HG03565 (cell line): Measurements from ENCODE around the gene APBB2.
"Not testable (repeated sequence)": the region's sequence is repeated elsewhere in the genome, so short reads cannot be mapped to it uniquely, and the experiment has no call there.

Source experiments
- ATAC-seq: cut with Tn5 transposase; IDR thresholded peaks from one replicate; pipeline ENCODE4 v1.9.1; 2021; ENCODE audit warnings: mild to moderate bottlenecking, moderate library complexity; ENCODE audit not compliant: unreplicated experiment

The APBB2 gene

DNA sequence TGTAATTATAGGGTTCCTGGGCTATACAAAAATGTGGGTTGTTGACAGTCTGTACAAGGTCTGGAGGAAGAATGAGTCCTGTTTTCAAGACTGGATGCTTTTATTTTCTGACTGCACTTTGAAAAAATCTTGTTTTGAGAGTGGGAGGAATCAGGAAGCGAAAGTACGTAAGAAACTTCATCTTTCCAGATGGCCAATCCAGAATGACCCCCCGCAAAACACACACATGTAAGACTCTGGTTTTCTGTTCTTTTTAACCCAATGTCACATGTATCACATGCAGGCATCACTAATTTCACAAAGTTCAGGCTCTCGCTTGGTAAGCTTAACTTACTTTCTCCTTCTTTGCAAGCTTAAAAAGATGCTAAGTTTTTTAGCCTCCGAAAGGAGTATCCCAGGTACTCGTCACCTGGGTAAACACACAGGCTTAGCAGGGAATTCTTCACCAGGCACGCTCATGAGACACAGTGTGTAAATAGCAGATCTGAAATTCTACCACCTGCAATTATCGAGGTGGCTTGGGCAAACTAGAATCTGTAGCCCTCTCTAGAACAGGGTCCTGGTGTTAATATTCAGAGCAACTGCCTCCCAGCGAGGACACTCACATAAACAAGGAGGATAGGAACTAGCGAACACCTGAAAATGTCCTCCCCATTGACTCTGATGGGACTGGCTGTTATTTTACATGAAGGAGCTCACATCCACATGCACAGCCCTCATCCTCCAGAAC, 373.9 kb downstream of the APBB2 start:
- no peak for ATAC-seq

DNA sequence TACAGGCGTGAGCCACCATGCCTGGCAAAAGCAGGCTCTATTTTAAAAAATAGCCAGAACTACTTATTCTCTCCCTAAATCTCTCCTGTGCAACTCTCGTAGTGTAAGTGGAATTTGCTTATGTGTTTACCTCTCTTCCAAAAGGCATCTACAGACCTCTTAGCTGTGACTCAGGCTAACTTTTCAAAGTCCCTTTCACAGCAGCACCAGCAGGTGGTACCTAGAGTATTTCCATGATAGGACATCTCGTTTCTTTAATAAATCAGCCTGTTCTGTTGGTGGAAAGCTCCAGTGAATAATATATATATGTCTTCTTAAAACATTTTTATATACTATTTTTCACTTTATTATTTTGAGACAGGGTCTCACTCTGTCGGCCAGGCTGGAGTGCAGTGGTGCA, 375.6 kb downstream of the APBB2 start:
- no peak for ATAC-seq

GRCh38 chr4:40837094-40837870, 377.1 kb downstream of the APBB2 start:
- ATAC-seq, result no peak

- ATAC-seq, result no peak
Measured at GRCh38 chr4:40833212-40833611, 381.1 kb downstream of the APBB2 start.

DNA sequence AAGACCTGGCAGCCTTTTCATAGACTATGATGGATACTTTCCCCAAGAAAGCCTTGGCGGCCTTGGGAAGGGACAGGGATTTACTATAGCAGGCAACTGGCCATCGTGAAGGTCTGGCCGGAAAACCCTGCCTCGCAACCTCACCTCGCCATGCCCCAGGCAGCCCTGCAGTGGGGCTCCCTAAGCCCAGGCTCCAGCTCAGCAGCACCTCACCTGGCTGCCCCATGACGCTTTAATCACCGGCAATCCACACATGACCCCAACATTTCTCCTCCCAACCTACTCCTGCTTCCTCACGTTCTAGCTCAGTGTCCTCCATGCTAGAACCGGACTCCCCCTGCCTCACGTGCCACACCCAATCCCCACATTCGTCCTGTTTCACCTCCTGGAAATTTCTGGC, 382.2 kb downstream of the APBB2 start:
- ATAC-seq, result no peak

DNA sequence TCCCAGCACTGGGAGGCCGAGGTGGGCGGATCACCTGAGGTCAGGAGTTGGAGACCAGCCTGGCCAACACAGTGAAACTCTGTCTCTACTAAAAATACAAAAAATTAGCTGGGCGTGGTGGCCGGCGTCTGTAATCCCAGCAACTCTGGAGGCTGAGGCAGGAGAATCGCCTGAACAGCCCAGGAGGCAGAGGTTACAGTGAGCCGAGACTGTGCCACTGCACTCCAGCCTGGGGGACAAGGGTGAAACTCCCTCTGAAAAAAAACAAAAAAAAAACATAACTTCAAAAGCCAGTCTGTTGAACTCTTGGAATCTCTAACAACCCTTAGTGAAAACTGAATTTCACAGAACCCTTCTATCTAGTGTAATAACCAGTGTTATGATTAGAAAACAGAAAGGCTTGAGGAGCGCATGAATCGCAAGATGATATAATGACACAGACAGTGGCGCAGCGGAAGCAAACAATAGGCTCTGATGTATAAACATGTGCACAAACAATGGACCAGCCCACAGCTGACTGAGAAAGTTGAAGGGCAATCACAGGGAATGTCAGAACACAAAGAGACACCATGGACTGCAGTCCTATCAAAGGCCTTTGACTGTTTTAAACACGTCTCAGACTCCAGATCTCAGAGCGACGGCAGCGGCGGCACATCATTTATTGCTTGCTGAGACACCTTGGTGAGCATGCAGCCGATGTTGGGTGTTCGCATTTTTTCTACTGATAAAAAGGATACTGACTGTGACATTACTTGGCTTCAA, 383.0 kb downstream of the APBB2 start:
- ATAC-seq, result no peak

DNA sequence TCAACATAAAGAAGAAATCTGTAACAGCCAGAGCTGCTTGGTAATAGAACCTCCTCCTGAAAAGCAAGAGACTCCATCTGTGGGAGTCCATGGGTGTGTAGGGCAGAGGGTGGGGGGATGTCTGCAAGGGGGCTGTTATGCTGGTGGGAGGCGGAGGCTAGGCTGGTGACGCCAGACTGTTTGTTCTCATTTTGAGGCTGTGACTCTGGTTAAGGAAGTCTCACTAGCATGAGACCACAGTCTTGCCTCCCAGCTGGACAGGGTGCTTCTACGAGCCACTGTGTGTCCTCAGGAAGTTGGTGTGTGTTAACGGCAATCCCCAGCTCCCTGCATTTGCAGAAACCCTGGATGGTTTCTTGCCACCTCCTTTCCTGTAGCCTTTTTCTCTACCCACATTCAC, 384.8 kb downstream of the APBB2 start:
- ATAC-seq, result no peak

DNA sequence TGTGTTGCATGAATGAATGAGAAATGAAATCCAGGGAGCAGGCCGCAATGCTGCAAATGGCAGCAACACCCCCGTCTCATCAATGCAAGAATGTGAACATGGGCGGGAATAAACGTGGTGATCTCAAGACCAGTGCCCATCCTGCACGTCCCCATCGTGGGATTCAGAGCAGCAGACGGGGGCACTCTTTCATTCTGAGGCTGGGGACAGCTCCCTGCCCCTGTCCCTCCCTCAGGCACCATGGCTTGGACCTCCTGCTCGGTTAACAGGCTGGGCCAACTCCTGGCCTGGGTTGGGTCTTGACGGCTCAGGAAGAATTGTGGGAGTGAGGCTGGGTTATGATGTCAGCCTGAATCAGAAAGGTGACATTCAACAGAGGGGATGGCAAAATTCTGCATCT, 385.7 kb downstream of the APBB2 start:
- no peak for ATAC-seq

DNA sequence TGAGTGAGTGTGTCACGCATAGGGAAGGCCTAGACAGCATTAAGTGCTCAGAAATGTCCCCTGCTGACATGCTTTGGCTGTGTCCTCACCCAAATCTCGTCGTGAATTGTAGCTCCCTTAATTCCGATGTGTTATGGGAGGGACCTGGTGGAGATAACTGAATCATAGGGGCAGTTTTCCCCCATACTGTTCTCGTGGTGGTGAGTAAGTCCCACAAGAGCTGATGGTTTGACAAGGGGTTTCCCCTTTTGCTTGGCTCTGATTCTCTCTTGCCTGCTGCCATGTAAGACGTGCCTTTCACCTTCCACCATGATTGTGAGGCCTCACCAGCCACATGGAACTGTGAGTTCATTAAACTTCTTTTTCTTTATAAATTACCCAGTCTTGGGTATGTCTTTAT, 386.6 kb downstream of the APBB2 start:
- ATAC-seq, result no peak

DNA sequence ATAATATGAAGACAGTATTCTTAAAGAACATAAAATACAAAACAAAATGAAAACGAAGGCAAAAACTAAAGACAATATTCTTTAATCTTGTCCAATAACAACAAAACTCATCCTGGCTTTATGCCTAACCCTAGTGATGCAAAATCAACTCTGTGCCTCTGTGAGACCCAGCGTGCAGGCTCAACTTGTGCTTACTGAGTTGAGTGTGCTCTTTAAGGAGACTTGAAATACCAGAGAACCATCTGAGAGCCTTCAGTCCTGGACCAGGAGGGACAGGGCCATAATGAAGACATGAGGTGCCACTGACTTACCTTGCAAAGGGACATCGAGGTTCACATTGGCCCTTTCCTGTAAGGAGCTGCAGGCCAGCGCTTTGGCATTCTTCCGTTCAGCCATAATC, 387.5 kb downstream of the APBB2 start:
- ATAC-seq, result no peak

DNA sequence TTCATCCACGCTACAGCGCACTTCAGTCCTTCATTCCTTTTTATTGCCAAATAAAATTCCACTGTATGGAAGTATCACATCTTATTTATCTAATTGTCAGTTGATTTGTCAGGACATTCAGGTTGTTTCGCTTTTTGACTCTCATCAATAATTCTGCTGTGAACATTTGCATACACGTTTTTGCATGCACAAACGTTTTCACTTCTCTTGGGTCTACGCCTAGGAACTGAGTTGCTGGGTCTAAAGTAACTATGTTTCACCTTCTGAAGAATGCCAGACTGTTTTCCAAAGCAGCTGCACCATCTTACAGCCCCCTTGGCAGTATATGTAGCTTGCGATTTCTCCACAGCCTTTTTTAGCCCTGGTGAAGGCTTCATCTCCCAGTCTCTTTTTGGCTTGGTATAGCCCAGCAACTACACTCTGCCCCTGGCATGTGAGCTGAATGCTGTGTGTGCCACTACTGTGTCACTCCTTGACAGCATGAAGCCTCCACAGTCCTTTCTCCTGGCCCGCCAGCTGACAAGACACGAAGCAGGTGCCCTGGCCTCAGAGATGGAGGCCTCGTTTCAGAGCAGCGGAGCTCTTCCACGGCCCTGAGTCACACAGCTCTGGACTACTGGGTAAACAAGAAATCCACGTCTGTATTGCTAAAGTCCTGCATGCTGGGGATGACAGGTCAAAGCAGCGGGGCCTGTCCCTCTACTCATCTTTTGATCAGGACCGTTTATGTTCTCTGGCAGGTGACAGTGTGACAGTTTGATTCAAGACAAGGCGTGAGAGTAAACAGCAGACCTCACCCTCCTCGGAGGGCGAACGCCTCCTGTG, 389.1 kb downstream of the APBB2 start:
- ATAC-seq, result no peak

DNA sequence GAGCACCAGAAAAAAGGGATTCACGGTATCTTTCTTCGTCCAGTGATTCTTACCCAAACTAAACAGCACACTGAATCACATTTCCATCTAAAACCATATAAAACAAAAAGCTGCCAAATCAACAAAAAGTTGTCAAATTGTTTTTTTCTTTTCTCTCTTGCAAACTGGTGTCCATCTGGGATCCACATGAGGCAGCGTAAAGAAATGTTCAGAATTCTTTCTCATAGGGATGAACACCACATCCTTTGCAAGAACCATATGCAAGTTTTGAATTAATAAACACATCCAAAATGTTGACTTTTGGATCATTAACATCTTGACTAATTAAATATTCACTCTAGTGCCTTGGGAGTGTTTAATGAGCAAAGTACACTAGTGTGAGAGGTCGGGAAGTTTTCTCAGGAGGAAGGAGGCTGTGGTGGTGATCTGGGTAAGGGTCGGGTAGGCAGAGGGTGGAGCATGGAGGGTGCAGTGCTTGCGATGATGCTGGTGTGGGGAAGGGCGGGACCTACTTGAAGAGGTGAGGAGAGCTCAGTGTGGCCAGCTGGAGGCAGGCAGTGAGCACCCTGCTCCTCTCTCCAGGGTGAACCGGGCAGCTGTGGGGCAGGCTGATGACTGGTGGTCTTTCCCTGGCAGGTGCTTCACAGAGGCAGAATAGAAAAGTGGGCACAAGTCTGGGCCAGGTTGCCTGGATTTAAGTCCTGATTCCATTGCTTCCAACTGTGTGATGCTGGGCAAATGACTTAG, 391.7 kb downstream of the APBB2 start:
- no peak for ATAC-seq

GRCh38 chr4:40820101-40820500, 394.2 kb downstream of the APBB2 start:
- no peak for ATAC-seq

- ATAC-seq, result not testable (repeated sequence)
Measured at GRCh38 chr4:40817157-40817556, 397.2 kb downstream of the APBB2 start.

DNA sequence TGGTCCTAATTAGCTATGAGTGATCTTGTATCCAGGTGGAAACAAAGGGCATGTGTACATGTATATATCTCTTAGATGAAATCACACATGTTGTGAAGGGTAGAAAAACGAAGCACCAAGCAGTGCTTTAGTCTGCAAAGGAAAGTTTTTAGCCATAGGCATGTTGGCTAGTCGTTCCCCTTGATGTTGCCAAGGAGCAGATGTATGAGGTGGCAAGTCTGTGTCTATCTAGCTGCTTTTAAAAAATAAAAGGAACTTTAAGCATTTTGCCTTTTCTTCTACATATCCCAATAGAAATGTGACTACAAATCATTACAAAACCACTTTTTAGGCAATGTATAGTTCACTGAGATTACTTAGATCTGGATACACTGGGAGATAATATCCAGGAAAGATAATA, 401.5 kb downstream of the APBB2 start:
- ATAC-seq, result no peak

DNA sequence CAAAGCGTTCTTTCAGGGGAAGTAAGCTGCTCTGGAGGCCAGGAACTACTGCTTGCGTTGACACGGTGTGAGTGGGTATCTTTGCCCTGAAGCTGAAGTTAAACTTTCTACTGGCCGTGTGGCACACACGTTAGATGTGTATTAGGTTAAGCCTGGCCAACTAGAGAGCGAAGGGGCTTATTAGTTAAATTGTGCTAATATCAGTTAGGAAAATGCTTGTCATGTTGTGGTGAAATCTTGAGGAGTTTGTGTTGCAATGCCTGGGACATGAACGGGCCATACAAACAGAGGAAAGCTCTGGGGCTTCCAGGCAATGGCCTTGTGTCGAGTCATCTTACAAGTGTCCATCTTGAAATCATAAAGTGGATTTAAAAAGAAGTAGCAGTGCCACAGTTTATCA, 402.0 kb downstream of the APBB2 start:
- no peak for ATAC-seq

DNA sequence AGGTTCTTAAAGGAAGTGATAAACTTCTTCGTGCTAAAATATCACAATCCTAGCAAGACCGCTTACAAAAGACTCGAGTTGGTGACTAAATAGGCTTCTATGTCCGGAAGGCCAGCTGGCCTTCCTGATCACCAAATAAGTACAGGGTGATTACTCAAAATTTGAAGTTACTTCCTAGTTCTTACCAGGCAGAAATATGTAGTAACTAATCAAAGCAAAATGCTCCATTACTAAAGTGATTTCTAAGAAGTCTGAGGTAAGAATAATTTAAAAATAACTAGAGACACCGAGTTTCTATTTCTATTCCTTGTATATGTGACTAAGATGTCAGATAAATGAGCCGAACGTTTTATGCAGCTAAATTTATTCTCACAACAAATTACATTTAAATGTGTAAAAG, 402.4 kb downstream of the APBB2 start:
- no peak for ATAC-seq

DNA sequence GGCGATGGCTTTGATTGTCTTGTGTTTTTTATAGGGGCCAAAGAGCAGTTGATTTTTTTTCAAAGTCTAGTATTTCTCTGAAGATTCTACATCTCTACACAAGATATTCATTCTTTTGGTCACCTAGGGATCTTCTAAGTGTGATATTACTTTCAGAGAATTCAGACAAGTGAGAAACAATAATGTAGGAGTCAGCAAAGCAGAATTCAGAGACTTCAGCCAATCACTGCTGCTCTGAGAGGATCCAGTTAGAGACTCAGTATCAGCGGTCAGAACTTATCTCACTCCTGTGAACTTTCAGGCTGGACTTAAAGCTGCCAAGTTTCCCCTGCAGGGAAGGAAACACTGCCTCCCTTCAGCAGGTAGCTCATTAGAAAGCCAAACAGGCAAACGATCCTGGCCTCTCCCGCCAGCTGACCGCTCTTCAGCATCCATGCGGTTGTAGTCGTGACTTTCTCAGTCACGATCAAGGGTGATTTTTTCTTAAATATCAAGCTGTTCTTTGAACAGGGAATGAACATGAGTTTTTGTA, 405.4 kb downstream of the APBB2 start:
- no peak for ATAC-seq

DNA sequence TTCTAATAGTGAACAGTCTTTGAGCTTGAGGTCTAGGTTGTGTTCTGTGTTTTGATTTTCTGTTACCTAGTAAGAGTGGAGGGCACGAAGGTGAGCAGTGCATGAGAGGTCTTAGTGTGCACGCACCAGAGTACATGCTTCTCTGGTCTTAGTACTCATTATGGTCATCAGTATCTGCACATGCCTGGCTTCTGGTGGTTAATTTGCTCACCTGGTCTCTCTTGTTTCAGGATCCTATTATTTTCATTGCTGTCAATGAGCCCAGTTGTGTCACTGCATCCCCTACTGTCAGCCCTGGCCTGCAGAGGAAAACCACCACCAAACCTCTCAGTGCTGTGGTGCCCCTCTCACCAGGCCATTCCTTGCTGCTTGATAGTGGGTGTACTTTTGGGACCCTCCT, 409.7 kb downstream of the APBB2 start:
- no peak for ATAC-seq

DNA sequence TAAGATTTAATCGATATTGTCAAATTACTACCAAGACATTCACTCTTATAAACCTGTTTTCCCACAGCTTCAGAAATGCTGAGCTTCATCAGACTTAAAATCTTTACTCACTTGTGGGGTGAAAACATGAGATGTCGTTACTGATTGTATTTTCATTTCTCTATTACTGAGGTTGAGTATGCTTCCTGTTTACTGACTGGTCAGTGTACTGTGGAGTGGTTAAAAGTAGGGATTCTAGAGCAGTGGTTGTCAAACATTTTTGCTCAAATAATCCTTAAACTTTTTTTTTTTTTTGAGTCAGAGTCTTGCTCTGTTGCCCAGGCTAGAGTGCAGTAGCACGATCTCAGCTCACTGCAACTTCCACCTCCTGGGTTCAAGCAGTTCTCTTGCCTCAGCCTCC, 414.3 kb downstream of the APBB2 start:
- ATAC-seq, result peak; percentile 92
